Lung (tissue), 12 donors: ENCODE measurements around the gene NSMCE3. TPM values are rescaled to one million over a fixed set of nuclear protein-coding genes. Genes with fewer than 3 reads are reported as not detected.

Experiments used
- ATAC-seq: fragments of 200-7000 bp; cut with Tn5 transposase; one replicate; pipeline ENCODE4 v1.9.1; 2020; ENCODE audit warnings: moderate number of reproducible peaks; ENCODE audit not compliant: insufficient read depth, low FRiP score
- DNase-seq, 3 donors: peaks; one replicate each; pipeline ENCODE4 v3.0.0-alpha.2; 2013 to 2017
- H3K27ac ChIP-seq, 2 donors: one replicate each; pipeline ENCODE4 v1.5.1; 2013; ENCODE audit warnings: mild to moderate bottlenecking in 2 of 2, moderate library complexity in 2 of 2, control low read depth in 1 of 2, inconsistent platforms in 1 of 2, low read depth in 1 of 2, low read length in 1 of 2
- H3K27me3 ChIP-seq, 3 donors: one replicate each; pipeline ENCODE4 v1.5.1; 2013; ENCODE audit warnings: low read length in 2 of 3; ENCODE audit not compliant: control insufficient read depth in 3 of 3, insufficient read depth in 3 of 3
- H3K36me3 ChIP-seq, 4 donors: one replicate each; pipeline ENCODE4 v1.5.1; 2013; ENCODE audit warnings: low read length in 4 of 4, mild to moderate bottlenecking in 1 of 4, moderate library complexity in 1 of 4; ENCODE audit not compliant: control insufficient read depth in 4 of 4, insufficient read depth in 4 of 4
- H3K4me1 ChIP-seq, 5 donors: one replicate each; pipeline ENCODE4 v1.5.1; 2013; ENCODE audit warnings: low read length in 5 of 5, mild to moderate bottlenecking in 2 of 5, moderate library complexity in 1 of 5; ENCODE audit not compliant: control insufficient read depth in 5 of 5, insufficient read depth in 5 of 5
- H3K4me3 ChIP-seq: one replicate; pipeline ENCODE4 v1.5.1; 2013; ENCODE audit warnings: mild to moderate bottlenecking, control low read depth, moderate library complexity
- H3K9ac ChIP-seq, 2 donors: one replicate each; pipeline ENCODE4 v1.5.1; 2013; ENCODE audit warnings: low read length in 2 of 2, control low read depth in 1 of 2; ENCODE audit not compliant: insufficient read depth in 1 of 2
- H3K9me3 ChIP-seq, 4 donors: one replicate each; pipeline ENCODE4 v1.5.1; 2013; ENCODE audit warnings: low read length in 3 of 4, mild to moderate bottlenecking in 1 of 4, moderate library complexity in 1 of 4; ENCODE audit not compliant: control insufficient read depth in 4 of 4, insufficient read depth in 3 of 4
- WGBS, 2 donors: extraction: QIAGEN DNeasy Blood & Tissue Kit; methylation state at CpG; one replicate each; pipeline ENCODE4 v1.1.7; 2013; 5-methylcytosine and 5-hydroxymethylcytosine counted together
- polyA plus RNA-seq, 2 donors: library from polyadenylated mRNA; stranded (reverse); fragments of 200-250 nt; gene quantifications; one replicate each; pipeline ENCODE4 v1.2.1, GENCODE V29; 2013
- total RNA-seq, 2 donors: library from RNA; depleted of rRNA in 1 of 2; stranded (reverse); fragments of >200 nt in 1 of 2; gene quantifications; one replicate each; pipeline ENCODE4 v1.2.1, GENCODE V29; 2014 to 2021
- TF ChIP-seq, protein P1 (sequence below): IDR thresholded peaks from 2 replicates; pipeline ENCODE4 v1.5.1; 2012; ENCODE audit warnings: mild to moderate bottlenecking; ENCODE audit errors: control extremely low read depth, extremely low read depth
- donor health status: control.
- donor health status: control.
- donor health status: Bipolar disorder and iron deficiency.
- donor health status: healthy.
- donor health status: DM: yes; HTN: yes; CAD: no.

Gene NSMCE3
- total and polyA plus RNA-seq, 4 donors = 4.8 to 11.4 (median 6.0) TPM

- no peak for DNase-seq
- Histone ChIP-seq H3K9me3 (no peaks in the 10 kb centered on the region), H3K4me1 (peaks cover 0 to 4% (median 0%) of the 10 kb centered on the region in 5 donors), H3K27ac (no peak overlapping the region), H3K9ac (no peak overlapping the region), H3K27me3 (no peaks in the 10 kb centered on the region), H3K4me3 (no peak overlapping the region), H3K36me3 (no peaks in the 10 kb centered on the region)
- ATAC-seq = no peak
- WGBS, 2 donors = 90 to 95% methylated on average over 1 of the region's 1 CpG
- TF ChIP-seq, protein P1, sequence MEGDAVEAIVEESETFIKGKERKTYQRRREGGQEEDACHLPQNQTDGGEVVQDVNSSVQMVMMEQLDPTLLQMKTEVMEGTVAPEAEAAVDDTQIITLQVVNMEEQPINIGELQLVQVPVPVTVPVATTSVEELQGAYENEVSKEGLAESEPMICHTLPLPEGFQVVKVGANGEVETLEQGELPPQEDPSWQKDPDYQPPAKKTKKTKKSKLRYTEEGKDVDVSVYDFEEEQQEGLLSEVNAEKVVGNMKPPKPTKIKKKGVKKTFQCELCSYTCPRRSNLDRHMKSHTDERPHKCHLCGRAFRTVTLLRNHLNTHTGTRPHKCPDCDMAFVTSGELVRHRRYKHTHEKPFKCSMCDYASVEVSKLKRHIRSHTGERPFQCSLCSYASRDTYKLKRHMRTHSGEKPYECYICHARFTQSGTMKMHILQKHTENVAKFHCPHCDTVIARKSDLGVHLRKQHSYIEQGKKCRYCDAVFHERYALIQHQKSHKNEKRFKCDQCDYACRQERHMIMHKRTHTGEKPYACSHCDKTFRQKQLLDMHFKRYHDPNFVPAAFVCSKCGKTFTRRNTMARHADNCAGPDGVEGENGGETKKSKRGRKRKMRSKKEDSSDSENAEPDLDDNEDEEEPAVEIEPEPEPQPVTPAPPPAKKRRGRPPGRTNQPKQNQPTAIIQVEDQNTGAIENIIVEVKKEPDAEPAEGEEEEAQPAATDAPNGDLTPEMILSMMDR = no peak
Observed at GRCh38 chr15:29275855-29276254, 6.2 kb upstream of the NSMCE3 start.

- Histone ChIP-seq H3K36me3 (no peaks in the 10 kb centered on the region), H3K27ac (no peak overlapping the region), H3K4me3 (no peak overlapping the region), H3K9me3 (no peaks in the 10 kb centered on the region), H3K9ac (no peak overlapping the region), H3K27me3 (no peaks in the 10 kb centered on the region), H3K4me1 (peaks cover 0 to 6% (median 0%) of the 10 kb centered on the region in 5 donors)
- no peak for ATAC-seq
- no peak for DNase-seq
- TF ChIP-seq, protein P1 = no peak
- 81 to 92% methylated on average over 3 of the region's 3 CpGs for WGBS, 2 donors
Observed at GRCh38 chr15:29274946-29275345, 5.3 kb upstream of the NSMCE3 start.

DNA sequence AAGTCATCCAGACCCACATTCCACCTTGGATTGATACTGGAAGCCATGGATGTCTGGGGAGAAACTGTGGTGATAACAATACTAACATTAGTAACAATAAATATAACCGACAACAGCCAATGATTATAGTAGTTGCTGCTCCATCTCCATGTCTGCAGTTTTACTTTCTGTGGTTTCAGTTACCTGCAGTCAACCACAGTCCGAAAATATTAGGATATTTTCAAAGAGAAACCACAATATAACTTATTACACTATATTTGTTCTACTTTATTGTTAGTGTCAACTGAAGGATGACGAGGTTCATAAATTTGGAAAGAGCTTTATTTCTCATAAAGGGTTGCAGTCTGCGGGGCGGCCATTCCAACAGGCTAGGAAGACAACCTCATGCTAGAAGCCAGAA is 2.6 kb upstream of the NSMCE3 start:
- no peaks in the 10 kb centered on the region for H3K27me3 ChIP-seq
- no peak overlapping the region for H3K4me3 ChIP-seq
- no peaks in the 10 kb centered on the region for H3K36me3 ChIP-seq
- peaks cover 0 to 20% (median 5%) of the 10 kb centered on the region in 5 donors for H3K4me1 ChIP-seq
- 94 to 95% methylated on average over 5 of the region's 5 CpGs for WGBS, 2 donors
- H3K9ac ChIP-seq = no peak overlapping the region
- DNase-seq = no peak
- no peak for ATAC-seq
- TF ChIP-seq, protein P1 = no peak
- no peaks in the 10 kb centered on the region for H3K9me3 ChIP-seq
- no peak overlapping the region for H3K27ac ChIP-seq

GRCh38 chr15:29270976-29271375 is 1.4 kb upstream of the NSMCE3 start:
- Histone ChIP-seq H3K9me3 (no peaks in the 10 kb centered on the region), H3K9ac (no peak overlapping the region), H3K36me3 (no peaks in the 10 kb centered on the region), H3K27ac (no peak overlapping the region), H3K27me3 (no peaks in the 10 kb centered on the region), H3K4me3 (no peak overlapping the region), H3K4me1 (peaks cover 4 to 32% (median 6%) of the 10 kb centered on the region in 5 donors)
- TF ChIP-seq, protein P1 = no peak
- no peak for DNase-seq
- ATAC-seq = no peak
